H1 (cell line): ENCODE results near the gene LCE5A. TPM values are rescaled to one million over a fixed set of nuclear protein-coding genes. Genes with fewer than 3 reads are reported as not detected.

Source experiments
- CTCF ChIA-PET: fragments of 300-600 bp; sonication (Branson Sonifier 250); formaldehyde crosslinking; loops from one replicate; lab custom pipeline; 2021; ENCODE audit not compliant: partially characterized antibody; lab: Charles Lee
- POLR2A ChIA-PET: fragments of 300-600 bp; sonication (Branson Sonifier 250); formaldehyde crosslinking; loops from one replicate; lab custom pipeline; 2021; ENCODE audit warnings: inconsistent platforms; ENCODE audit not compliant: partially characterized antibody; lab: Charles Lee
- DNase-seq, 2 experiments: peaks; one replicate each; pipeline versions ENCODE4 v3.0.0 to v3.0.0-alpha.2; 2010 to 2022; ENCODE audit warnings: low spot score in 2 of 2, low read depth in 1 of 2, mixed read lengths in 1 of 2
- FAIRE-seq: peaks from 2 replicates; lab custom pipeline; 2011; peaks lifted over from hg19 to GRCh38; lab: Jason Lieb, UNC
- H2AFZ ChIP-seq: 2 replicates; pipeline ENCODE4 v1.8.1; 2012; ENCODE audit warnings: low read length, inconsistent platforms
- H2AK5ac ChIP-seq: 2 replicates; pipeline ENCODE4 v1.6.1; 2013; ENCODE audit warnings: low read depth, low read length
- H2BK120ac ChIP-seq: replicated peaks from 2 replicates; pipeline ENCODE3; 2013; ENCODE audit warnings: low read depth, low read length, inconsistent platforms
- H2BK12ac ChIP-seq: 2 replicates; pipeline ENCODE4 v1.6.1; 2013; ENCODE audit warnings: low read depth, low read length
- H2BK15ac ChIP-seq: 2 replicates; pipeline ENCODE4 v1.6.1; 2013; ENCODE audit warnings: low read length
- H2BK20ac ChIP-seq: 2 replicates; pipeline ENCODE4 v1.6.1; 2013; ENCODE audit warnings: low read length
- H2BK5ac ChIP-seq: 2 replicates; pipeline ENCODE4 v1.6.1; 2013; ENCODE audit warnings: low read depth, low read length
- H3K14ac ChIP-seq: 2 replicates; pipeline ENCODE4 v1.6.1; 2013; ENCODE audit warnings: inconsistent platforms; ENCODE audit not compliant: insufficient read length
- H3K18ac ChIP-seq: 2 replicates; pipeline ENCODE4 v1.6.1; 2013; ENCODE audit warnings: low read length; ENCODE audit errors: extremely low read depth
- H3K23ac ChIP-seq: 2 replicates; pipeline ENCODE4 v1.6.1; 2013; ENCODE audit warnings: inconsistent platforms; ENCODE audit not compliant: insufficient read length
- H3K23me2 ChIP-seq: 2 replicates; pipeline ENCODE4 v1.6.1; 2013; ENCODE audit warnings: low read depth, low read length
- H3K27ac ChIP-seq: 2 replicates; pipeline ENCODE4 v1.6.1; 2011; ENCODE audit warnings: low read depth, low read length, inconsistent platforms
- H3K27me3 ChIP-seq, 4 experiments: replicated peaks in 1 of 4; 1 replicate in 1 of 4; 2 replicates in 3 of 4; pipeline versions ENCODE4 v1.6.1 to v1.8.1; 2011 to 2013; ENCODE audit warnings: low read length in 3 of 4, mild to moderate bottlenecking in 3 of 4, inconsistent platforms in 2 of 4, mixed read lengths in 2 of 4, moderate library complexity in 1 of 4; ENCODE audit not compliant: control insufficient read depth in 3 of 4, insufficient read depth in 3 of 4; ENCODE audit errors: extremely low read depth in 1 of 4
- H3K36me3 ChIP-seq, 4 experiments: 2 replicates each; pipeline versions ENCODE4 v1.6.1 to v1.8.1; 2011 to 2013; ENCODE audit warnings: mild to moderate bottlenecking in 4 of 4, low read length in 3 of 4, moderate library complexity in 2 of 4, control low read depth in 1 of 4, inconsistent platforms in 1 of 4; ENCODE audit not compliant: insufficient read depth in 4 of 4, control insufficient read depth in 2 of 4
- H3K4ac ChIP-seq: replicated peaks from 2 replicates; pipeline ENCODE3; 2013; ENCODE audit warnings: low read length, low read depth, mixed read lengths, inconsistent platforms; ENCODE audit not compliant: insufficient read length
- H3K4me1 ChIP-seq, 4 experiments: replicated peaks in 1 of 4; 1 replicate in 1 of 4; 2 replicates in 3 of 4; pipeline versions ENCODE4 v1.6.1 to v1.8.1; 2011 to 2013; ENCODE audit warnings: low read length in 3 of 4, inconsistent platforms in 2 of 4, mixed read lengths in 1 of 4; ENCODE audit not compliant: insufficient read depth in 4 of 4, control insufficient read depth in 3 of 4
- H3K4me2 ChIP-seq, 2 experiments: 2 replicates each; pipeline versions ENCODE4 v1.6.1 to v1.8.1; 2011 to 2013; ENCODE audit warnings: low read depth in 2 of 2, low read length in 2 of 2, control low read depth in 1 of 2, inconsistent platforms in 1 of 2, mild to moderate bottlenecking in 1 of 2; ENCODE audit not compliant: insufficient read depth in 1 of 2
- H3K4me3 ChIP-seq, 4 experiments: fragments of 200-600, 300-600 bp in 1 of 4; sonication (generic), shearing (Covaris generic), sonication (Bioruptor Twin) in 1 of 4; 2 replicates each; pipeline versions ENCODE4 v1.5.1 to v1.8.1; 2011 to 2016; ENCODE audit warnings: low read length in 4 of 4, low read depth in 3 of 4, control low read depth in 2 of 4, inconsistent platforms in 2 of 4, mild to moderate bottlenecking in 2 of 4, mixed read lengths in 1 of 4, moderate library complexity in 1 of 4; ENCODE audit not compliant: insufficient read depth in 2 of 4; ENCODE audit errors: extremely low read depth in 1 of 4
- H3K56ac ChIP-seq: replicated peaks from 2 replicates; pipeline ENCODE3; 2013; ENCODE audit warnings: low read depth, mild to moderate bottlenecking, mixed read lengths, low read length, inconsistent platforms; ENCODE audit not compliant: insufficient read length
- H3K79me1 ChIP-seq: 2 replicates; pipeline ENCODE4 v1.6.1; 2013; ENCODE audit warnings: low read depth, low read length, control low read depth
- H3K79me2 ChIP-seq, 2 experiments: 2 replicates each; pipeline versions ENCODE4 v1.6.1 to v1.8.1; 2012 to 2013; ENCODE audit warnings: low read length in 2 of 2, mild to moderate bottlenecking in 2 of 2, inconsistent platforms in 1 of 2; ENCODE audit not compliant: insufficient read depth in 2 of 2, control insufficient read depth in 1 of 2
- H3K9ac ChIP-seq, 4 experiments: replicated peaks in 1 of 4; 1 replicate in 1 of 4; 2 replicates in 3 of 4; pipeline versions ENCODE4 v1.6.1 to v1.8.1; 2011 to 2013; ENCODE audit warnings: low read depth in 3 of 4, low read length in 3 of 4, control low read depth in 2 of 4, mild to moderate bottlenecking in 2 of 4, moderate library complexity in 2 of 4, inconsistent platforms in 1 of 4; ENCODE audit errors: extremely low read depth in 1 of 4
- H3K9me3 ChIP-seq, 2 experiments: 2 replicates each; pipeline versions ENCODE4 v1.6.1 to v1.8.1; 2012 to 2013; ENCODE audit warnings: mild to moderate bottlenecking in 2 of 2, moderate library complexity in 2 of 2, control low read depth in 1 of 2, inconsistent platforms in 1 of 2, low read depth in 1 of 2, low read length in 1 of 2, mixed read lengths in 1 of 2; ENCODE audit not compliant: insufficient read depth in 2 of 2
- H4K20me1 ChIP-seq, 2 experiments: replicated peaks in 1 of 2; 2 replicates each; pipeline versions ENCODE3 to v1.8.1; 2011 to 2013; ENCODE audit warnings: inconsistent platforms in 2 of 2, low read length in 2 of 2, mild to moderate bottlenecking in 1 of 2; ENCODE audit not compliant: insufficient read depth in 2 of 2, control insufficient read depth in 1 of 2
- H4K5ac ChIP-seq: 2 replicates; pipeline ENCODE4 v1.6.1; 2013; ENCODE audit warnings: low read length, low read depth, mixed read lengths, inconsistent platforms; ENCODE audit not compliant: insufficient read length
- H4K8ac ChIP-seq: 2 replicates; pipeline ENCODE4 v1.8.0; 2013; ENCODE audit warnings: mild to moderate bottlenecking, moderate library complexity, low read length, inconsistent platforms; ENCODE audit not compliant: insufficient read depth; ENCODE audit errors: extremely low read depth
- H4K91ac ChIP-seq: replicated peaks from 2 replicates; pipeline ENCODE3; 2013; ENCODE audit warnings: low read length, mixed read lengths, inconsistent platforms; ENCODE audit not compliant: insufficient read length
- ATF3 ChIP-seq: IDR thresholded peaks from 2 replicates; pipeline ENCODE4 v1.6.1; 2011; ENCODE audit warnings: low read depth, mild to moderate bottlenecking, low read length; ENCODE audit not compliant: insufficient read depth
- BCL11A ChIP-seq, 2 experiments: IDR thresholded peaks; one replicate each; pipeline ENCODE4 v1.6.1; 2011; ENCODE audit warnings: low read depth in 2 of 2, low read length in 2 of 2, mild to moderate bottlenecking in 2 of 2
- E2F6 ChIP-seq: IDR thresholded peaks from 2 replicates; pipeline ENCODE4 v1.6.1; 2012; ENCODE audit warnings: inconsistent platforms
- GTF2F1 ChIP-seq: IDR thresholded peaks from 2 replicates; pipeline ENCODE4 v1.6.1; 2012; ENCODE audit warnings: low read depth, low read length, improper control_type of control experiment, borderline replicate concordance
- JUN ChIP-seq: IDR thresholded peaks from 2 replicates; pipeline ENCODE4 v1.6.1; 2011; ENCODE audit warnings: low read depth, mild to moderate bottlenecking, improper control_type of control experiment, low read length
- NRF1 ChIP-seq: IDR thresholded peaks from 2 replicates; pipeline ENCODE4 v1.6.1; 2011; ENCODE audit warnings: mild to moderate bottlenecking, low read depth, low read length, improper control_type of control experiment
- PHF8 ChIP-seq: fragments of 200-600 bp; sonication (generic); conservative IDR thresholded peaks from 2 replicates; pipeline ENCODE4 v1.7.1; 2012; ENCODE audit warnings: low read depth, mild to moderate bottlenecking, inconsistent platforms, low read length, moderate library complexity
- SUZ12 ChIP-seq: fragments of 200-600 bp; sonication (generic); IDR thresholded peaks from 2 replicates; pipeline ENCODE4 v1.6.1; 2012; ENCODE audit warnings: mild to moderate bottlenecking, inconsistent platforms, low read length, moderate library complexity, mixed read lengths
- whole genome bisulfite sequencing, 2 experiments: shearing (Covaris generic) in 1 of 2; methylation state at CpG; one replicate each; pipeline versions ENCODE4 v1.1.6 to v1.1.7; 2013 to 2015; ENCODE audit warnings: low lambda C conversion rate in 2 of 2, mixed read lengths in 2 of 2, inconsistent platforms in 1 of 2, low coverage in 1 of 2, missing lambda C conversion rate in 1 of 2; ENCODE audit not compliant: insufficient replicate concordance in 2 of 2, insufficient coverage in 1 of 2, insufficient read length in 1 of 2; ENCODE audit errors: extremely low coverage in 1 of 2, missing lambda C conversion rate in 1 of 2; 5-methylcytosine and 5-hydroxymethylcytosine counted together
- polyA plus RNA-seq, 7 experiments: library from polyadenylated mRNA; depleted of rRNA in 3 of 7; stranded (reverse) in 5 of 7; unstranded in 2 of 7; fragments of >200 nt in 5 of 7; fragments of 200-250 nt in 2 of 7; gene quantifications; 1 replicate in 5 of 7; 2 replicates in 1 of 7; 4 replicates in 1 of 7; pipeline versions ENCODE4 v1.2.1 to v1.2.3, GENCODE V29; 2011 to 2013; ENCODE audit warnings: missing spikeins in 2 of 7, mixed read lengths in 2 of 7
- total RNA-seq: library from RNA; stranded (reverse); fragmentation: NEBNext Ultra II Directional; extraction: Animal tissue kit (Norgen Biotek cat#: 25700); gene quantifications from 2 replicates; pipeline ENCODE4 v1.2.1, GENCODE V29; 2021

The LCE5A gene
- total and polyA plus RNA-seq, 2 of the 8 experiments (the other 6 are each of a cell fraction or from before 2014, with no cell fraction given) = not detected

- no peak for FAIRE-seq
- H4K91ac ChIP-seq = no peak overlapping the region
- no peak overlapping the region for H2AK5ac ChIP-seq
- no peak for DNase-seq
- no peak overlapping the region for H4K5ac ChIP-seq
- no peak overlapping the region for H3K18ac ChIP-seq
- H3K27me3 ChIP-seq = no peaks in the 10 kb centered on the region
- no peak overlapping the region for H2AFZ ChIP-seq
- no peak overlapping the region for H2BK12ac ChIP-seq
- H2BK15ac ChIP-seq = no peak overlapping the region
- no peaks in the 10 kb centered on the region for H3K36me3 ChIP-seq
- H3K4ac ChIP-seq = no peak overlapping the region
- H3K4me3 ChIP-seq = no peak overlapping the region
- no peak overlapping the region for H4K8ac ChIP-seq
- H2BK120ac ChIP-seq = no peak overlapping the region
- no peak overlapping the region for H3K27ac ChIP-seq
- ChIA-PET POLR2A (no interaction called here), CTCF (no interaction called here)
- no peak overlapping the region for H3K9ac ChIP-seq
- H3K79me2 ChIP-seq = no peaks in the 10 kb centered on the region
- no peak overlapping the region for H3K23ac ChIP-seq
- H3K4me1 ChIP-seq = no peaks in the 10 kb centered on the region
- H3K56ac ChIP-seq = no peak overlapping the region
- no peak overlapping the region for H3K14ac ChIP-seq
- H3K79me1 ChIP-seq = no peaks in the 10 kb centered on the region
- H2BK5ac ChIP-seq = no peak overlapping the region
- H3K9me3 ChIP-seq = peaks cover 55 to 58% of the 10 kb centered on the region in 2 experiments
- no peaks in the 10 kb centered on the region for H3K23me2 ChIP-seq
- WGBS, 2 experiments = 26% methylated on average over 1 of the region's 1 CpG; no CpG with 5 or more reads in 1 of the 2 experiments
- no peaks in the 10 kb centered on the region for H4K20me1 ChIP-seq
- no peak overlapping the region for H3K4me2 ChIP-seq
- H2BK20ac ChIP-seq = no peak overlapping the region
- TF ChIP-seq SUZ12 (no peak), BCL11A (IDR thresholded peaks at IDR 0.05; ENCODE audit: low read depth in 2 of 2, low read length in 2 of 2) (no peak), NRF1 (no peak), JUN (no peak), ATF3 (no peak), PHF8 (no peak), GTF2F1 (no peak), E2F6 (no peak)
Observed at GRCh38 chr1:152525080-152525641, 14.6 kb downstream of the LCE5A start.
